SK-N-SH (cell line): ENCODE data around the gene ATR.

ENCODE experiments used
- CHD2 ChIP-seq: fragments of 150-350 bp; IDR thresholded peaks from 2 replicates; pipeline ENCODE4 v1.6.1; 2018; ENCODE audit warnings: low read length; ENCODE audit not compliant: partially characterized antibody
- CTCF ChIP-seq: fragments of 200-600 bp; sonication (generic); IDR thresholded peaks from 2 replicates; pipeline ENCODE4 v1.6.1; 2017; ENCODE audit warnings: antibody characterized with exemption, mild to moderate bottlenecking, moderate library complexity
- EP300 ChIP-seq, 2 experiments: IDR thresholded peaks; 2 replicates each; pipeline versions ENCODE4 v1.4.0 to v1.6.1; 2012; ENCODE audit warnings: borderline replicate concordance in 1 of 2, low read depth in 1 of 2, low read length in 1 of 2
- EZH2phosphoT487 ChIP-seq: fragments of 200-600 bp; sonication (generic); IDR thresholded peaks from 2 replicates; pipeline ENCODE4 v1.6.1; 2017; ENCODE audit warnings: low read depth, mixed run types, mild to moderate bottlenecking, antibody characterized with exemption, moderate library complexity, borderline replicate concordance
- JUND ChIP-seq: IDR thresholded peaks from 2 replicates; pipeline ENCODE4 v1.4.0; 2012
- POLR2AphosphoS5 ChIP-seq: IDR thresholded peaks from 2 replicates; pipeline ENCODE4 v1.6.1; 2012; ENCODE audit warnings: low read depth, low read length
- REST ChIP-seq: IDR thresholded peaks from 2 replicates; pipeline ENCODE4 v1.6.1; 2012; ENCODE audit warnings: mild to moderate bottlenecking, low read depth, low read length, moderate library complexity
- RFX5 ChIP-seq: IDR thresholded peaks from 2 replicates; pipeline ENCODE4 v1.6.1; 2012; ENCODE audit warnings: mild to moderate bottlenecking, improper control_type of control experiment, low read length
- TAF1 ChIP-seq: IDR thresholded peaks from 2 replicates; pipeline ENCODE4 v1.6.1; 2012; ENCODE audit warnings: low read depth, mild to moderate bottlenecking, low read length, moderate library complexity, borderline replicate concordance
- TCF12 ChIP-seq: IDR thresholded peaks from 2 replicates; pipeline ENCODE4 v1.4.0; 2012
- TEAD4 ChIP-seq: IDR thresholded peaks from 2 replicates; pipeline ENCODE4 v1.4.0; 2012; ENCODE audit warnings: mild to moderate bottlenecking, borderline replicate concordance; ENCODE audit not compliant: insufficient read depth
- YY1 ChIP-seq: IDR thresholded peaks from 2 replicates; pipeline ENCODE4 v1.4.0; 2012; ENCODE audit warnings: low read depth, mild to moderate bottlenecking

- TF ChIP-seq CTCF (no peak), TCF12 (no peak), REST (no peak), YY1 (no peak), CHD2 (no peak), JUND (no peak), TEAD4 (no peak), EZH2phosphoT487 (no peak), RFX5 (no peak), TAF1 (no peak), POLR2AphosphoS5 (no peak), EP300 (IDR thresholded peaks at IDR 0.05; ENCODE audit: borderline replicate concordance in 1 of 2, low read depth in 1 of 2, low read length in 1 of 2) (no peak)
Measured at GRCh38 chr3:142601713-142602112, 23.2 kb upstream of the ATR start.
